ENCODE measurements around the gene CDK7. TPM values are rescaled to one million over a fixed set of nuclear protein-coding genes. Genes with fewer than 3 reads are reported as not detected.
A peak's percentile ranks its signal among the peaks of the same experiment; 100 is the strongest.

The CDK7 gene
- polyA plus RNA-seq, 1 of the 3 experiments (the other 2 are of a cell fraction), result 44.2 TPM

- Histone ChIP-seq H3K9me2 (no peaks in the 10 kb centered on the region), H2AFZ (ENCODE audit: low read depth) (no peak overlapping the region), H4K20me1 (ENCODE audit: insufficient read depth) (no peaks in the 10 kb centered on the region), H3K27me3 (ENCODE audit: insufficient read depth) (no peaks in the 10 kb centered on the region), H3K9me3 (no peaks in the 10 kb centered on the region), H3K79me2 (ENCODE audit: insufficient read depth) (peaks cover 84% of the 10 kb centered on the region), H3F3A (replicated peaks; ENCODE audit: insufficient read depth) (peaks cover 30% of the 10 kb centered on the region), H3K4me1 (ENCODE audit: control insufficient read depth in 1 of 2, insufficient read depth in 2 of 2, low read depth in 1 of 2, low read length in 1 of 2) (peaks cover 4 to 6% of the 10 kb centered on the region in 2 experiments; a peak in 2 of 4 replicates), H3K36me3 (replicated peaks in 1 of 2; ENCODE audit: control insufficient read depth in 1 of 2, insufficient read depth in 2 of 2, low read length in 1 of 2) (peaks cover 5 to 46% of the 10 kb centered on the region in 2 experiments), H3K4me3 (ENCODE audit: low read depth in 2 of 2, low read length in 1 of 2) (peak overlapping the region in 1 of 2 experiments; percentile 31; a peak in 1 of 4 replicates), H3K27ac (ENCODE audit: low read depth in 2 of 2, low read length in 1 of 2) (peak overlapping the region; percentile 53 to 90; a peak in 3 of 4 replicates), H3K9ac (peak overlapping the region; percentile 26; the same call in 1 of the 2 replicates), H3K4me2 (peak overlapping the region; percentile 50)
- no peak for DNase-seq
- WGBS (ENCODE audit: low lambda C conversion rate), result 14% methylated on average over 6 of the region's 6 CpGs
- CTCF ChIA-PET, result no interaction called here
- TF ChIP-seq ELF1 (IDR thresholded peaks at IDR 0.05), result no peak
- TF ChIP-seq, protein P1, sequence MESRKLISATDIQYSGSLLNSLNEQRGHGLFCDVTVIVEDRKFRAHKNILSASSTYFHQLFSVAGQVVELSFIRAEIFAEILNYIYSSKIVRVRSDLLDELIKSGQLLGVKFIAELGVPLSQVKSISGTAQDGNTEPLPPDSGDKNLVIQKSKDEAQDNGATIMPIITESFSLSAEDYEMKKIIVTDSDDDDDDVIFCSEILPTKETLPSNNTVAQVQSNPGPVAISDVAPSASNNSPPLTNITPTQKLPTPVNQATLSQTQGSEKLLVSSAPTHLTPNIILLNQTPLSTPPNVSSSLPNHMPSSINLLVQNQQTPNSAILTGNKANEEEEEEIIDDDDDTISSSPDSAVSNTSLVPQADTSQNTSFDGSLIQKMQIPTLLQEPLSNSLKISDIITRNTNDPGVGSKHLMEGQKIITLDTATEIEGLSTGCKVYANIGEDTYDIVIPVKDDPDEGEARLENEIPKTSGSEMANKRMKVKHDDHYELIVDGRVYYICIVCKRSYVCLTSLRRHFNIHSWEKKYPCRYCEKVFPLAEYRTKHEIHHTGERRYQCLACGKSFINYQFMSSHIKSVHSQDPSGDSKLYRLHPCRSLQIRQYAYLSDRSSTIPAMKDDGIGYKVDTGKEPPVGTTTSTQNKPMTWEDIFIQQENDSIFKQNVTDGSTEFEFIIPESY (IDR thresholded peaks at IDR 0.05; ENCODE audit: borderline replicate concordance, low read depth), result no peak
- TF ChIP-seq POLR2AphosphoS5 (IDR thresholded peaks at IDR 0.05; ENCODE audit: low read depth, low read length), result peak; percentile 28; the same call in 1 of the 2 replicates
- TF ChIP-seq, protein P2, sequence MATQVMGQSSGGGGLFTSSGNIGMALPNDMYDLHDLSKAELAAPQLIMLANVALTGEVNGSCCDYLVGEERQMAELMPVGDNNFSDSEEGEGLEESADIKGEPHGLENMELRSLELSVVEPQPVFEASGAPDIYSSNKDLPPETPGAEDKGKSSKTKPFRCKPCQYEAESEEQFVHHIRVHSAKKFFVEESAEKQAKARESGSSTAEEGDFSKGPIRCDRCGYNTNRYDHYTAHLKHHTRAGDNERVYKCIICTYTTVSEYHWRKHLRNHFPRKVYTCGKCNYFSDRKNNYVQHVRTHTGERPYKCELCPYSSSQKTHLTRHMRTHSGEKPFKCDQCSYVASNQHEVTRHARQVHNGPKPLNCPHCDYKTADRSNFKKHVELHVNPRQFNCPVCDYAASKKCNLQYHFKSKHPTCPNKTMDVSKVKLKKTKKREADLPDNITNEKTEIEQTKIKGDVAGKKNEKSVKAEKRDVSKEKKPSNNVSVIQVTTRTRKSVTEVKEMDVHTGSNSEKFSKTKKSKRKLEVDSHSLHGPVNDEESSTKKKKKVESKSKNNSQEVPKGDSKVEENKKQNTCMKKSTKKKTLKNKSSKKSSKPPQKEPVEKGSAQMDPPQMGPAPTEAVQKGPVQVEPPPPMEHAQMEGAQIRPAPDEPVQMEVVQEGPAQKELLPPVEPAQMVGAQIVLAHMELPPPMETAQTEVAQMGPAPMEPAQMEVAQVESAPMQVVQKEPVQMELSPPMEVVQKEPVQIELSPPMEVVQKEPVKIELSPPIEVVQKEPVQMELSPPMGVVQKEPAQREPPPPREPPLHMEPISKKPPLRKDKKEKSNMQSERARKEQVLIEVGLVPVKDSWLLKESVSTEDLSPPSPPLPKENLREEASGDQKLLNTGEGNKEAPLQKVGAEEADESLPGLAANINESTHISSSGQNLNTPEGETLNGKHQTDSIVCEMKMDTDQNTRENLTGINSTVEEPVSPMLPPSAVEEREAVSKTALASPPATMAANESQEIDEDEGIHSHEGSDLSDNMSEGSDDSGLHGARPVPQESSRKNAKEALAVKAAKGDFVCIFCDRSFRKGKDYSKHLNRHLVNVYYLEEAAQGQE (IDR thresholded peaks at IDR 0.05; ENCODE audit: low read depth, low read length), result no peak
- TF ChIP-seq USF1 (IDR thresholded peaks at IDR 0.05; ENCODE audit: borderline replicate concordance, low read depth), result no peak
- peak; percentile 94 for TF ChIP-seq JUND (IDR thresholded peaks at IDR 0.05)
- peak; percentile 69 for TF ChIP-seq TCF12 (IDR thresholded peaks at IDR 0.05)
- TF ChIP-seq, protein P3, sequence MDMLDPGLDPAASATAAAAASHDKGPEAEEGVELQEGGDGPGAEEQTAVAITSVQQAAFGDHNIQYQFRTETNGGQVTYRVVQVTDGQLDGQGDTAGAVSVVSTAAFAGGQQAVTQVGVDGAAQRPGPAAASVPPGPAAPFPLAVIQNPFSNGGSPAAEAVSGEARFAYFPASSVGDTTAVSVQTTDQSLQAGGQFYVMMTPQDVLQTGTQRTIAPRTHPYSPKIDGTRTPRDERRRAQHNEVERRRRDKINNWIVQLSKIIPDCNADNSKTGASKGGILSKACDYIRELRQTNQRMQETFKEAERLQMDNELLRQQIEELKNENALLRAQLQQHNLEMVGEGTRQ (IDR thresholded peaks at IDR 0.05; ENCODE audit: borderline replicate concordance, low read depth, low read length), result no peak
- TF ChIP-seq, protein P4, sequence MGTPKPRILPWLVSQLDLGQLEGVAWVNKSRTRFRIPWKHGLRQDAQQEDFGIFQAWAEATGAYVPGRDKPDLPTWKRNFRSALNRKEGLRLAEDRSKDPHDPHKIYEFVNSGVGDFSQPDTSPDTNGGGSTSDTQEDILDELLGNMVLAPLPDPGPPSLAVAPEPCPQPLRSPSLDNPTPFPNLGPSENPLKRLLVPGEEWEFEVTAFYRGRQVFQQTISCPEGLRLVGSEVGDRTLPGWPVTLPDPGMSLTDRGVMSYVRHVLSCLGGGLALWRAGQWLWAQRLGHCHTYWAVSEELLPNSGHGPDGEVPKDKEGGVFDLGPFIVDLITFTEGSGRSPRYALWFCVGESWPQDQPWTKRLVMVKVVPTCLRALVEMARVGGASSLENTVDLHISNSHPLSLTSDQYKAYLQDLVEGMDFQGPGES (IDR thresholded peaks at IDR 0.05; ENCODE audit: low read depth, low read length), result no peak
- peak; percentile 65; the same call in 1 of the 2 replicates for TF ChIP-seq PBX3 (IDR thresholded peaks at IDR 0.05)
- no peak for TF ChIP-seq MAX (IDR thresholded peaks at IDR 0.05; ENCODE audit: low read depth)
- peak; percentile 33; the same call in 1 of the 2 replicates for TF ChIP-seq FOXM1 (IDR thresholded peaks at IDR 0.05; ENCODE audit: low read depth)
- TF ChIP-seq GATA2 (CRISPR knock-in tag; IDR thresholded peaks at IDR 0.05), result no peak
- no peak for TF ChIP-seq CHD2 (IDR thresholded peaks at IDR 0.05; ENCODE audit: low read length, partially characterized antibody)
- no peak for TF ChIP-seq FOXJ3 (CRISPR knock-in tag; IDR thresholded peaks at IDR 0.05)
- 0 out of 2 replicates have a peak, but pooled peaks have one; percentile 67 for TF ChIP-seq TEAD4 (IDR thresholded peaks at IDR 0.05; ENCODE audit: borderline replicate concordance, insufficient read depth)
- TF ChIP-seq SIN3A (IDR thresholded peaks at IDR 0.05; ENCODE audit: borderline replicate concordance, low read depth, low read length), result no peak
- peak in 1 of 2 experiments; percentile 64; a peak in 1 of 4 replicates for TF ChIP-seq EP300 (IDR thresholded peaks at IDR 0.05; ENCODE audit: borderline replicate concordance in 1 of 2, low read depth in 1 of 2, low read length in 1 of 2)
- no peak for TF ChIP-seq SMC3 (IDR thresholded peaks at IDR 0.05; ENCODE audit: low read depth, low read length)
- TF ChIP-seq RCOR1 (IDR thresholded peaks at IDR 0.05; ENCODE audit: low read length), result no peak
- no peak for TF ChIP-seq EZH2phosphoT487 (IDR thresholded peaks at IDR 0.05; ENCODE audit: borderline replicate concordance, low read depth)
- TF ChIP-seq YY1 (IDR thresholded peaks at IDR 0.05; ENCODE audit: low read depth), result no peak
- peak; percentile 91 for TF ChIP-seq FOSL2 (IDR thresholded peaks at IDR 0.05; ENCODE audit: borderline replicate concordance, low read depth)
- POLR2A ChIA-PET, result no interaction called here
Observed at GRCh38 chr5:69238760-69239251, 4.1 kb downstream of the CDK7 start.

Measured in SK-N-SH (cell line).